GM19468 (cell line): ENCODE results near the gene CNP.

Source experiments
- ATAC-seq: cut with Tn5 transposase; IDR thresholded peaks from one replicate; pipeline ENCODE4 v1.9.1; 2021; ENCODE audit warnings: mild to moderate bottlenecking, moderate library complexity, moderate number of reproducible peaks; ENCODE audit not compliant: unreplicated experiment; ENCODE audit errors: extremely low read depth

Gene CNP

GRCh38 chr17:41971721-41972523 lies 5.3 kb downstream of the CNP start:
- no peak for ATAC-seq

GRCh38 chr17:41972571-41973407 lies 6.2 kb downstream of the CNP start:
- ATAC-seq, result no peak

- no peak for ATAC-seq
These were observed 6.8 kb downstream of the CNP start for GRCh38 chr17:41973408-41973811.

GRCh38 chr17:41974031-41974430 lies 7.4 kb downstream of the CNP start:
- no peak for ATAC-seq

- ATAC-seq, result no peak
These were observed 8.1 kb downstream of the CNP start for GRCh38 chr17:41974658-41975057.

GRCh38 chr17:41975099-41976083 lies 8.8 kb downstream of the CNP start:
- ATAC-seq, result no peak

- ATAC-seq, result no peak
These were observed 9.7 kb downstream of the CNP start for GRCh38 chr17:41976142-41976768.

- ATAC-seq, result no peak
These were observed 11.4 kb downstream of the CNP start for GRCh38 chr17:41977991-41978390.

GRCh38 chr17:41982026-41982760 lies 15.6 kb downstream of the CNP start:
- ATAC-seq, result no peak

GRCh38 chr17:41984454-41984853 lies 17.9 kb downstream of the CNP start:
- no peak for ATAC-seq

- no peak for ATAC-seq
These were observed 19.3 kb downstream of the CNP start for GRCh38 chr17:41985919-41986318.

- ATAC-seq, result no peak
These were observed 20.0 kb downstream of the CNP start for GRCh38 chr17:41986634-41987033.

- ATAC-seq, result no peak
These were observed 21.0 kb downstream of the CNP start for GRCh38 chr17:41987642-41988041.

GRCh38 chr17:41988418-41988817 lies 21.8 kb downstream of the CNP start:
- no peak for ATAC-seq

GRCh38 chr17:41989702-41990419 lies 23.3 kb downstream of the CNP start:
- no peak for ATAC-seq

GRCh38 chr17:41992576-41992975 lies 26.0 kb downstream of the CNP start:
- ATAC-seq, result no peak

GRCh38 chr17:41996855-41997164 lies 30.2 kb downstream of the CNP start:
- ATAC-seq, result no peak

GRCh38 chr17:41998497-41998896 lies 31.9 kb downstream of the CNP start:
- ATAC-seq, result no peak
